ENCODE data around the gene ARL9.

ARL9 gene

DNA sequence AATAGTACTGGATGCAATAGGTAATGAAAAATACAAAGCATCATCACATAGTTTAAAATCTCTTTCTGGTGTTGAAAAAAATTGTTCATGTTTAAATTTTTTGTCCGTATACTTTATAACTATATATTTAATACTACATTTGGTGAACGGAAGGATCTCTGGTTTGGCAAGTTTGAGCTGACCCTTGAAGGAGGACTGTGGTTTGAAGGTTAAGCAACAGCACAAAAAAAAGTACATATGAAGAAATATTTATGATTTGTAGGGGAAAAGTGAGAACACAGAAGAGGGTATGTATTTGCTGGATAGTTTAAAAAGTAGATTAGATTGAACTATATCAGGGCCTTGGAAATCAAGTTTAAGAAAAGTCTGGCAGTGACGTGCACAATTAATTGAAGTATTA lies 24.9 kb upstream of the ARL9 start:
- no peak for DNase-seq (ENCODE audit: low spot score in 2 of 2)
- Histone ChIP-seq H3K4me1 (no peaks in the 10 kb centered on the region), H3K4me3 (no peak overlapping the region), H3K36me3 (replicated peaks) (peaks cover 66% of the 10 kb centered on the region), H3K9me3 (no peaks in the 10 kb centered on the region), H3K27me3 (ENCODE audit: low read depth) (no peaks in the 10 kb centered on the region)
- in situ Hi-C loops (cut with MboI; ENCODE audit: low sequenced_read_pairs) = no loop called here

GRCh38 chr4:56496241-56496640 lies 9.3 kb upstream of the ARL9 start:
- no peak for DNase-seq (ENCODE audit: low spot score in 2 of 2)
- no peaks in the 10 kb centered on the region for H3K9me3 ChIP-seq
- in situ Hi-C loops (cut with MboI; ENCODE audit: low sequenced_read_pairs) = no loop called here
- peaks cover 72% of the 10 kb centered on the region for H3K36me3 ChIP-seq (replicated peaks)
- no peaks in the 10 kb centered on the region for H3K27me3 ChIP-seq (ENCODE audit: low read depth)
- no peaks in the 10 kb centered on the region for H3K4me1 ChIP-seq
- no peak overlapping the region for H3K4me3 ChIP-seq

DNA sequence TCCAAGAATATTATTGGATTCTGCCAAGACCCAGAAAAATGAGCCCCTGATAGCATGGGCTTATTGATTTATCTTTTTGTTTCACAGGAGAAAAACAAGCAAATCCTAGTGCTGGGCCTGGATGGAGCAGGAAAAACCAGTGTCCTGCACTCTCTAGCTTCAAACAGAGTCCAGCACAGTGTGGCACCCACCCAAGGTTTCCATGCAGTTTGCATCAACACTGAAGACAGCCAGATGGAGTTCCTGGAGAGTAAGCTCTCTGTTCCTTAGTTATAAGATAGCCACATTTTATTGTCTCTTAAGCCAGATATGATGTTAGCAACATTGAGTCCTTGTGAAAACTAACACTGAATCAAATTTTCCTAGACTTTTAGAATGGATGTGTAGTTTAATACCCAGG lies 5.5 kb downstream of the ARL9 start:
- no peaks in the 10 kb centered on the region for H3K36me3 ChIP-seq (replicated peaks)

GRCh38 chr4:56512166-56512565 lies 6.6 kb downstream of the ARL9 start:
- in situ Hi-C loops (cut with MboI; ENCODE audit: low sequenced_read_pairs) = no loop called here

More for the DNA sequence above, 5.5 kb downstream of the ARL9 start:
- Histone ChIP-seq H3K4me1 (no peaks in the 10 kb centered on the region), H3K4me3 (no peak overlapping the region), H3K9me3 (no peaks in the 10 kb centered on the region), H3K27me3 (ENCODE audit: low read depth) (no peaks in the 10 kb centered on the region)
- DNase-seq (ENCODE audit: low spot score in 2 of 2) = no peak
- in situ Hi-C loops (cut with MboI; ENCODE audit: low sequenced_read_pairs) = no loop called here

DNA sequence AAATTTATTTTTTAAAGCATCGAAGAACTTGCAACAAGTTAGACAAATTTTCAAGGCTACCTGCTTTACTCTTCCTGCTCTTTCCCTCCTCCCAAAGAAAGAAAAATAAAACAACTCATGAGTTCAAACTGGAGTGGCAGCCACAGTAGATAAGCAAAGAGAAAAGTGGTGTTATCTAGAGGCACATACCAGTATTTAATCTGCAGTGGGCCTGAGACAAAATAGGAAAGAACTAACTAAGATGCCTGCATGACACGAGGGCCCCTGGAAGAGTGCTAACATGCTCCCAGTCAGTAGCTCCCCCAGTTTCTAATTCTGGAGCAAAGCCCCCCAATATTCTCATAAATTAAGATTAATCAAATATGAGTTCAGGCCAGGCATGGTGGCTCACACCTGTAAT lies 7.9 kb downstream of the ARL9 start:
- no peaks in the 10 kb centered on the region for H3K9me3 ChIP-seq
- in situ Hi-C loops (cut with MboI; ENCODE audit: low sequenced_read_pairs) = no loop called here
- H3K4me1 ChIP-seq = no peaks in the 10 kb centered on the region
- no peak for DNase-seq (ENCODE audit: low spot score in 2 of 2)
- no peaks in the 10 kb centered on the region for H3K36me3 ChIP-seq (replicated peaks)
- H3K27me3 ChIP-seq (ENCODE audit: low read depth) = no peaks in the 10 kb centered on the region
- no peak overlapping the region for H3K4me3 ChIP-seq

More at GRCh38 chr4:56512166-56512565, 6.6 kb downstream of the ARL9 start:
- H3K36me3 ChIP-seq (replicated peaks) = no peaks in the 10 kb centered on the region
- no peaks in the 10 kb centered on the region for H3K27me3 ChIP-seq (ENCODE audit: low read depth)
- H3K4me3 ChIP-seq = no peak overlapping the region
- H3K4me1 ChIP-seq = no peaks in the 10 kb centered on the region
- H3K9me3 ChIP-seq = no peaks in the 10 kb centered on the region
- DNase-seq (ENCODE audit: low spot score in 2 of 2) = no peak

DNA sequence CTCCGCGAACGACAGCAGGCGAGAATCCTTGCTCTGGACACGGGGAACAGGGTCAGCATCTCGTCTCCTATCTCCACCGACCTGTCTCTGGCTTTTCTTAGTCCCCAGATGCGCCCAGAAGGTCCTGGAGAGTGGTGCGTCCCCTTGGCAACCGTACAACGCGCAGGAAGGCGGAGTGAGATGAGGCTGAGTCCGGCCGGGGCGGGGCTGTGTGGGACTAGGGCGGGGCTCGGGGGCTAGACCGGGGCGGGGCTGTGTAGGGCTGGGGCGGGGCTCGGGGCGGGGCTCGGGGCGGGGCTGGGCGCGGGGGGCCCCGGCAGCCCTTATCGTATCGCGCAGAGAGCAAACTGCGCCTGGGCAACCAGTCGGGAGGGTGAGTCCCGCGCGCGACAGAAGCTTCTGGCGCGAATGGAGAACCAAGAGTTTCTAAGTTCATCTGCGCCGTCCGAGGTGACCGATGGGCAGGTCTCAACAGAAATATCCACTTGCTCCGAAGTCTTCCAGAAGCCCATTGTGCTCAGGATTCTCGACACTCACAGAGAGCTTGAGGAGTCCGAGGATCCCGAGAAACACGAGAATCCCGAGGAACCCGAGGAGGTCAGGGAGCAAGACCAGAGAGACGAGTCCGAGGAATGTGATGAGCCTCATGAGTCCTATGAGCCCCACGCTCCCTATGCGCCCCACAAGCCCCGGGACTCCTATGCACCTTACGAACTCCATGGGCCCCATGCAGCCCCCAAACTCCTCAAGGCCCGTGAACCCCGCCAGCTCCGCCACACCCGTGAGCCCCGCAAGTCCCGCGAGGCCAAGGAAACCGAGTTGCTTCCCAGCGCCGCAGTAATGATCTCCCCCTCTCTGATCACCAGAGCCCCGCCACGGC lies 24.9 kb downstream of the ARL9 start:
- Histone ChIP-seq H3K27me3 (ENCODE audit: low read depth) (no peaks in the 10 kb centered on the region), H3K9me3 (no peaks in the 10 kb centered on the region), H3K4me1 (no peaks in the 10 kb centered on the region), H3K36me3 (replicated peaks) (no peaks in the 10 kb centered on the region), H3K4me3 (peak overlapping the region; percentile 38)
- in situ Hi-C loops (cut with MboI; ENCODE audit: low sequenced_read_pairs) = no loop called here
- peak; percentile 79 to 95 for DNase-seq (ENCODE audit: low spot score in 2 of 2)

DNA sequence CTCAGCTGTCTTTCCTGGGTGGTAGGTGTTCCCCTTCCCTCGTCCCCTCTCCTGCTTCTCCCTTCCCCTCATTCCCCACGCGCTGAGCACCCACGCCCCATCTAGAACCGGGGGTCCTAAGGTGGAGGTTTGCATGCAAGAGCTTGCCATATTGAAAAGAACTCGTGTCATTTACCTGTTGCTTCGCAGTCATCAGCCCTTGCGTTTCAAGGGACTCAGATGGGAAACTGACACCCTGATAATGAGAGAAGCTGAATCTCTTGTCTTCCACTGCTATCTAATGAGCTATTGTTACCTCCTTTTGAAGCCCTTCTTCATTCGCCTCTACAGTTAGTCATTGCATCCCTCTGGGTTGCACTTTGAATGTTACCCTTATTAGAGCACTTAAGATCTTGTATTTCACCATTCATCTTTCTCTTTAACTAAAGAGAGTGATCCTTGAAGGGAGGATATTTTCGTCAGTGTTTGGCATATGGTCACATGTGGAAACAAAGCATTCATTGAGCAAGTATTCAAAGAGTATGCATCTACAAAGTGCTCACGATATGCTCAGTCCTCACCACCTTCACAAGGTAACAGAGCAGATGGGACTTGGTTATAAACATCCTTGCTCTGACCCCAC lies 25.7 kb downstream of the ARL9 start:
- no peak for DNase-seq (ENCODE audit: low spot score in 2 of 2)
- Histone ChIP-seq H3K4me1 (no peaks in the 10 kb centered on the region), H3K27me3 (ENCODE audit: low read depth) (no peaks in the 10 kb centered on the region), H3K4me3 (no peak overlapping the region; the same call in 1 of the 2 replicates), H3K9me3 (no peaks in the 10 kb centered on the region), H3K36me3 (replicated peaks) (no peaks in the 10 kb centered on the region)
- in situ Hi-C loops (cut with MboI; ENCODE audit: low sequenced_read_pairs) = no loop called here

DNA sequence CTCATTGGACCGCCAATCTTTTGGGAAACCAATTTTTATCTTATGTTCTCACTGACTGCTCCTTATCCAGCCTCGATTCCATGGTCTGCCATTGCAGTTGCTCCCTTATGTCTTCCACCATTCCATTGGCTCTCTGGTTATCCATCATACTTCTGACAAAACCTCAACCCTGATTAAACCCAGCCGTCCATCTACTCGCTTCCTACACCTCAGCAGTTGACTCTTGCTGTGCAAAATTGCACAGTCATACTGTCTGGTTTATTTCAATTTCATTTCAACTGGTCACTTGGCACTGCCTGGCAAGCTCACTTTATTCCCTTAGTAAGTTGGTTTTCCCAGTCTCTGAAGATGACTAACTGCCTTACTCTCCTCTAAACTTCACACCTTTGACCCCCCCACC lies 26.2 kb downstream of the ARL9 start:
- Histone ChIP-seq H3K9me3 (no peaks in the 10 kb centered on the region), H3K4me3 (no peak overlapping the region), H3K36me3 (replicated peaks) (no peaks in the 10 kb centered on the region), H3K4me1 (no peaks in the 10 kb centered on the region), H3K27me3 (ENCODE audit: low read depth) (no peaks in the 10 kb centered on the region)
- in situ Hi-C loops (cut with MboI; ENCODE audit: low sequenced_read_pairs) = no loop called here
- DNase-seq (ENCODE audit: low spot score in 2 of 2) = no peak

- no peak for DNase-seq (ENCODE audit: low spot score in 2 of 2)
- no peaks in the 10 kb centered on the region for H3K9me3 ChIP-seq
- H3K4me3 ChIP-seq = no peak overlapping the region
- H3K27me3 ChIP-seq (ENCODE audit: low read depth) = no peaks in the 10 kb centered on the region
- in situ Hi-C loops (cut with MboI; ENCODE audit: low sequenced_read_pairs) = no loop called here
- no peaks in the 10 kb centered on the region for H3K4me1 ChIP-seq
- H3K36me3 ChIP-seq (replicated peaks) = no peaks in the 10 kb centered on the region
These were observed 26.6 kb downstream of the ARL9 start for GRCh38 chr4:56532239-56532638.

DNA sequence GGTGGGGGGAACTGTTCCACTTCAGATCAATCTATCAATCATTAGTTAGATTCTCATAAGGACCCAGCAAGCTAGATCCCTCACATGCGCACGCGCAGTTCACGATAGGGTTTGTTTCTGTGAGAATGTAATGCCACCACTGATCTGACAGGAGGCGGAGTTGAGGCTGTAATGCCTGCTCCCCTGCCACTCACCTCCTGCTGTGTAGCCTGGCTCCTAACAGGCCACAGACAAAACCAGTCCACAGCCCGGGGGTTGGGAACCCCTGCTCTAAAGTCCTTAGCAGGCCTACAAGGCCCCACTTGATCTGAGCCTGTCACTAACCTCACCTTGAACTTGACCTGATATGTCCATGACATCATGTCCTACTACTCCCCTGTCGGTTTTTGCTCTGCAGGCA lies 30.3 kb downstream of the ARL9 start:
- in situ Hi-C loops (cut with MboI; ENCODE audit: low sequenced_read_pairs) = no loop called here
- Histone ChIP-seq H3K27me3 (ENCODE audit: low read depth) (no peaks in the 10 kb centered on the region), H3K4me3 (no peak overlapping the region), H3K4me1 (no peaks in the 10 kb centered on the region), H3K36me3 (replicated peaks) (no peaks in the 10 kb centered on the region), H3K9me3 (no peaks in the 10 kb centered on the region)
- no peak for DNase-seq (ENCODE audit: low spot score in 2 of 2)

- Histone ChIP-seq H3K27me3 (ENCODE audit: low read depth) (no peaks in the 10 kb centered on the region), H3K4me3 (no peak overlapping the region), H3K9me3 (no peaks in the 10 kb centered on the region), H3K36me3 (replicated peaks) (no peaks in the 10 kb centered on the region), H3K4me1 (no peaks in the 10 kb centered on the region)
- no peak for DNase-seq (ENCODE audit: low spot score in 2 of 2)
- in situ Hi-C loops (cut with MboI; ENCODE audit: low sequenced_read_pairs) = no loop called here
These were observed 31.6 kb downstream of the ARL9 start for GRCh38 chr4:56537147-56537546.

DNA sequence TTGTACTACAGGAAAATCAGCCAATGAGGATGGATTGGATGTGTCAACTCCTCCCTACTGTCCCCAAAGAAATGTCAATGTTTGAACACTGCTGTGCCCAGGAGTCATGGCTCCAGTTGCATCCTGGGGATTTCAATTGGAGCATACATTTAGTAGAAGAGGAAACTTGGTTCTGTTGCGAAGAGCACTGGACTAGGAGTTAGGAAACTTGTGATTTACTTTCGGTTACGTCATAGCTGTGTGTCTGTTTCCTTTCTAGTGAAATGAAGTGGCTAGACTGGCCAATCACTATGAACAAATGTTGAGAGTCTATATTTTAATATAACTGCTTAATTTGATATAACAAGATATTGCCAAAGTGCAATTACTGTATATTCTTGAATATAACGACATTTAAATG lies 35.2 kb downstream of the ARL9 start:
- in situ Hi-C loops (cut with MboI; ENCODE audit: low sequenced_read_pairs) = no loop called here
- H3K4me3 ChIP-seq = no peak overlapping the region
- H3K4me1 ChIP-seq = no peaks in the 10 kb centered on the region
- H3K27me3 ChIP-seq (ENCODE audit: low read depth) = no peaks in the 10 kb centered on the region
- no peaks in the 10 kb centered on the region for H3K9me3 ChIP-seq
- H3K36me3 ChIP-seq (replicated peaks) = no peaks in the 10 kb centered on the region
- DNase-seq (ENCODE audit: low spot score in 2 of 2) = no peak

DNA sequence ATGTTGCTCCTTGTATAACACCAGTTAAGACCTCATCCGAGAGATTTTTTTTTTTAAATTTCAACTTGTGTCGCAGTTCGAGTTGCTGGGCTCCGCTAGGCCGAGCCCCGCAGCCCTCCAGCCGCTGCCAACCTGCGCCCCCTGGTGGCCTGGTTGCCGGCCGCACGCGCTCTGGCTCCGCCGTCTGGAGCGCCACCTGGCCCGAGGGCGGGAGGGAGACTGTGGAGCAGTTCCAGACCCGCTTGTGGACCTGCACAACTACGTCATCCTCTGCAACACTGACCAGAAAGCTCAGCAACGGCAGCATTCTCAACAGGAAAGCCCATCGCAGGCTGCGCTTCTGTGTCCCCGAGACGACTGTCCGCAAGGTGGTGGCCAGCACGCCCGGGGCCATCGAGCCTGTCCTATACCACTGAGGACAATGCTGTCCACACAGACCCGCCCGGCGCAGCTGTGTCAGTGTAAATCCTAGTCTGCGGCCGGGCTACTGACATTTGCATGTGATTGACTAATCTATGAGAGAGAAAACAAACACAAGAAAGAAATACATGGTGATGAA lies 39.1 kb downstream of the ARL9 start:
- H3K4me1 ChIP-seq = no peaks in the 10 kb centered on the region
- DNase-seq (ENCODE audit: low spot score in 2 of 2) = peak; percentile 74 to 92
- H3K4me3 ChIP-seq = peak overlapping the region; percentile 29
- peaks cover 4% of the 10 kb centered on the region; the same call in 1 of the 2 replicates for H3K27me3 ChIP-seq (ENCODE audit: low read depth)
- no peaks in the 10 kb centered on the region for H3K9me3 ChIP-seq
- in situ Hi-C loops (cut with MboI; ENCODE audit: low sequenced_read_pairs) = no loop called here
- H3K36me3 ChIP-seq (replicated peaks) = no peaks in the 10 kb centered on the region

- Histone ChIP-seq H3K9me3 (no peaks in the 10 kb centered on the region), H3K4me1 (no peaks in the 10 kb centered on the region), H3K36me3 (replicated peaks) (no peaks in the 10 kb centered on the region), H3K27me3 (ENCODE audit: low read depth) (peaks cover 8% of the 10 kb centered on the region), H3K4me3 (no peak overlapping the region)
- in situ Hi-C loops (cut with MboI; ENCODE audit: low sequenced_read_pairs) = no loop called here
- DNase-seq (ENCODE audit: low spot score in 2 of 2) = no peak
These were observed 45.1 kb downstream of the ARL9 start for GRCh38 chr4:56550642-56551041.
